Amygdala (tissue), 56 donors: Measurements from ENCODE around the gene B4GALNT4.
"Not testable (repeated sequence)": the region's sequence is repeated elsewhere in the genome, so short reads cannot be mapped to it uniquely, and the experiment has no call there.

Source experiments
- DNase-seq, 56 donors: peaks; one replicate each; lab custom pipeline; 2025; lab: John Stamatoyannopoulos, UW

The B4GALNT4 gene

DNA sequence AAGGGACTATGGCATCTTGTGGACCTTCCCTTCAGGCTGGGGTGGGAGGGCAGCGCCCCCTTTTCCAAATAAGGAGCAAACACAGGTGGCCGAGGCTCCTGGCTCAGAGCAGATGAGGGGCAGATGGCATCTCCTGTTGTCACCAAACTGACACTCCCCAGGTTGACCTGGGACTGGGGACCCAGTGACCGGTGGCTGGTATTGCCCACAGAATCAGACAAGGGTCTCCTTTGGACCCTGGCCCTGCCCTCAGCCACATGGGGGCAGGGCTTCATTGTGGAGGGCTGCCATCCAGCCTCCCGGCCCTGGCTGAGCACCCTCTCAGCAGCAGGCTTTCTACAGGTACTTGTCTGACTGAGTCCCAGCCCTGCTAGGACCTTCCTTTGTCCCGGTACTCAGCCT, 46.3 kb downstream of the B4GALNT4 start:
- DNase-seq, result no peak

GRCh38 chr11:416051-416756, 46.9 kb downstream of the B4GALNT4 start:
- DNase-seq, result no peak

GRCh38 chr11:416757-417621, 47.7 kb downstream of the B4GALNT4 start:
- no peak for DNase-seq

DNA sequence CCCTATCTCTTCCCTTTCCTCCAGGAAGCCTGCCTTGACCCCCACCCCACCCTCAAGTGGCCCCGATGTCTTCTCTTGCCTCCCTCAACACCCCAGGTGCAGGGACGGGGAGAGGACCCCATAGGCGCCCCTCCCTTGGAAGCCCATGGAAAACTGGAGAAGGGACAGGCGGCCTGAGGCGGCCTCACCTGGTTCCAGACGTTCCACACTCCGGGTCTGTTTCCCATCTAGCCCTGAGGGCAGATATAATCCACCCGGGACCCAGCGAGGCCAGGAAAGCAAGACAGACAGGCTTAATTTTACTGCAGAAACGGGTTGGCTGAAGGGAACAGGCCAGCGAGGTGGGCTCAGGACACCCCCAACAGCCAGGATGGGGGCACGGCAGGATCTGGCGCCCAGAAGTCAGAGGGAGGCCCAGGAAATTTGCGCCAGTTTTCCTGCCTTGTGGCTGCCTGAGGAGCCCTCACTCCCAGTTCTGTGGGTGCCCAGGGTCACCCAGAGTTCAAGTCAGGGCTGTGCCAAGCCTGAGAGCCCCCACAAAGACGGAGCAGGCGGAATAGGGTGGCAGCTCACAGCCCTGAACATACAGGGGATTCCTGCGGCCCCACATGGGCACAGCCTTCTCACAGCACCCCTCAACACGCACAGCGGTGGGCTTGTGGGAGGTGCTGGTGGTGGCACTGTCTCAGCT, 48.5 kb downstream of the B4GALNT4 start:
- no peak for DNase-seq

- DNase-seq, result no peak
Observed at GRCh38 chr11:418343-419247, 49.3 kb downstream of the B4GALNT4 start.

- no peak for DNase-seq
Observed at GRCh38 chr11:419248-420005, 50.1 kb downstream of the B4GALNT4 start.

GRCh38 chr11:420054-420910, 51.0 kb downstream of the B4GALNT4 start:
- DNase-seq, result no peak

DNA sequence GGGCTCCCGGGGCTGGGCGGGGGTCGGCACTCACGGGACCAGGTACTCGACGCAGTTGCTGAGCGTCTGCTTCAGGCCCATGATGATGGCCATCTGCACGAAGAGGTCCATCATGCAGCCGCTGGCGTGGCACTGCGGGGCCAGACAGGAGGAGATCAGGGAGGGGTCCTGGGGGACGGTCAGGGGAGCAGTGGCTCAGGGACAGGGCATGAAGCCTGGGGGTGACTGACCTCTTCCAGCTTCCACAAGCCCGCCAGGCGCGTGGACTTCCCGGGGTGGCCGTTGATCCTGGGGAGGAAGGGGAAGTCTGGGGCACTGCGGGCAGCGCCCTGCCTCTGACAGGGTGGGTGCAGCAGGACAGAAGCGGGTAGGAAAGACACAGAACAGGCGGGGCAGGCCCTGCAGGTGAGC, 51.6 kb downstream of the B4GALNT4 start:
- DNase-seq, result no peak

DNA sequence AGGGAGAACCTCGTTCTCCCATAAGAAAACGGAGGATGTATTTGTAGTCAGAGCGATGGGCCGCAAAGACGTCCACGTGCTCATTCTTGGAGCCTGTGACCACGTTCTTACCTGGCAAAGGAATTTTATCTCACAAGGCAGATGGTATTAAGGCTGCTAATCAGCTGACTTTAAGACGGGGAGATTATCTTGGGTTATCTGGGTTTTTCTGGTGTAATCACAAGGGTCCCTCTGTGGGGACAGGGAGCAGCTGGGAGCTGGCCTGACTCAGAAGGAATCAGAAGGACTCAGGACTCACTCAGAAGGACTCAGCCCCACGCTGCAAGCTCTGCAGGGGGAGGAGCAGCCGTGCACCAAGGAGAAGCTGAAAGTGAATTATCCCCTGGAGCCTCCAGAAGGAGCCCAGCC, 53.0 kb downstream of the B4GALNT4 start:
- no peak for DNase-seq

- DNase-seq, result no peak
Observed at GRCh38 chr11:424232-424631, 54.9 kb downstream of the B4GALNT4 start.

- not testable (repeated sequence) for DNase-seq
Observed at GRCh38 chr11:424766-425165, 55.5 kb downstream of the B4GALNT4 start.

- DNase-seq, result no peak
Observed at GRCh38 chr11:425301-425700, 56.0 kb downstream of the B4GALNT4 start.

DNA sequence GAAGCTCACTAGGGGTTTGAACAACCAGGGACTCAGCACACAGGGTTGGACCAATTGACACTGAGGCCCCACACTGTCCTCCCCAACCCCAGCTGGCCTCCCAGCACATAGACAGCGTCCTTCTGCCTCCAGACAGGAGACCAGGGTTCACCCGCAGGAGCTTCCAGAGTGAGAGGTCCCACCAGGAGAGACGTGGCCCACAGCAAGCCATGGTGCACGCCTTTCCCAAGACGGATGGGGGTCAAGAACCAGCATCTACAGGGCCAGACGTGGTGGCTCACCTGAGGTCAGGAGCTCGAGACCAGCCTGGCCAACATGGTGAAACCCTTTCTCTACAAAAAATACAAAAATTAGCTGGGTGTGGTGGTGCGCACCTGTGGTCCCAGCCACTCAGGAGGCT, 57.6 kb downstream of the B4GALNT4 start:
- no peak for DNase-seq

DNA sequence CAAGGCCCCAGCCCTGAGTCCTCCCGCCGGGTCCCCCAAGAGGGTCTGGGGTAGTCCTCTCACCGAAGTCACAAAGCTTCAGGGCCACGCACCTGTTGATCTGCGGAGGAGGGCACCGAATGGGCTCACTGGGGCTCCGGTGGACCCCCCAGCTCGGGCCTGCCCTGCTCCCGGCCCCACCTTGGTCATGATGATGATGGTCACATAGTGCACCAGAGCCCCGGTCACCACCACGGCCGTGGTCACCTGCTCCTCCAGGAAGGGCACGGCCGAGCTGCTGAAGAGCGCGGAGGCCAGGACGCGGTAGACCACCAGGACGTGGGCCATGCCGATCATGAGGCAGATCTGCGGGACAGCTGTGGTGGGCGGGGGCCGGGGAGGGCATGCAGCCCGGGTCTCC, 59.0 kb downstream of the B4GALNT4 start:
- no peak for DNase-seq

GRCh38 chr11:429391-429790, 60.1 kb downstream of the B4GALNT4 start:
- DNase-seq, result no peak

- DNase-seq, result no peak
Observed at GRCh38 chr11:429931-430456, 60.7 kb downstream of the B4GALNT4 start.
